ENCODE results near the gene MACROH2A1. TPM values are rescaled to one million over a fixed set of nuclear protein-coding genes. Genes with fewer than 3 reads are reported as not detected.
A peak's percentile ranks its signal among the peaks of the same experiment; 100 is the strongest.

Gene MACROH2A1
- total and polyA plus RNA-seq, 5 experiments from 2014 or later, result 96.3 to 121 (median 101) TPM

DNA sequence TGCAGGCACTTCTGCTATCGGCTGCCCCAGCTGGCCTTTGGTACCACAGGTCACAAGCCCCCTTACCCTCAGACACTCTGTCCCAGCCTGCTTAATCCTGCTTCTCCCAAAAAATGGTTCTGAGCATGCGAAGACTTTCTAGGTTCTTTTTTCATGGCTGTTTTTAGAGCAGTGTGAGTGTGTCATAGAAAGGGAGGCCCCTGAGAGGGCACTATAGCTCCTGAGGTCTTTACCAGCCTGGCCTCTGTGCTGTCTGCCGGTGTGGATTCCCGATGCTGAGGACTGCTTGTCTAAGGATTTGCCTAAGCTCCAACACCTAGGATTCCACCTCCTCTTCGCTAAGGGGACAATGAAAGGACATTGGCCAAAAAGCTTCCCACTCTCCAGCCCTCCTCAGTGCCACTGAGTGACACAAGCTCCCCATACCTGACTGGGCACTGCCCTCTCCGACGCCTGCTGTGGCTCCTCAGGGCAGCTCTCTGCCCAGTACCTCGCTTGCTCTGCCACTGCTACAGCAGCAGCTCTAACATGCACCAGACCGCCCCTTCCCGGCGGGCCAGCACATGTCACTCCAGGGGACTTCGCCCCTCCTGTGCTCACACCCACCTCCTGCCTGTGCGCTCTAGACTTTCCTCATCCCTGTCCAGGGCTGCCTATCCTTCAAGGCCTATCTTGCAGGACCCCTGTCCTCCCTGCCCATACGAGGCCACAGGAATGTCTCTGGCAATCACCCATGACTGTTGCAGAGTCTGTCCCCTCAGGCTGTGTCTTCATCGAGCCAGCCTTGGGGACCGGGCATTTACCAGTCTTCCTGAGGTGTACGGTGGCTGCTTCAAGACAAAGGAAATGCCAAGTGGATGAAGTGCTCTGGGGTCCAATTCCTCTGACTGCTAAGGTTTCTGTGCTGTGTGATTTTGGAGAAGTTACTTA is 21.0 kb downstream of the MACROH2A1 start:
- Mint-ChIP-seq H3K27ac (peak overlapping the region in 6 of 10 donors; percentile 11 to 72 (median 57)), H3K4me1 (peaks cover 38 to 75% (median 69%) of the 10 kb centered on the region in 4 donors), H3K27me3 (no peaks in the 10 kb centered on the region), H3K9me3 (no peaks in the 10 kb centered on the region), H3K4me3 (no peak overlapping the region), H3K36me3 (peaks cover 11 to 88% (median 18%) of the 10 kb centered on the region in 3 donors)
- ATAC-seq (no peak), DNase-seq (no peak)
- POLR2A ChIA-PET, result no interaction called here

DNA sequence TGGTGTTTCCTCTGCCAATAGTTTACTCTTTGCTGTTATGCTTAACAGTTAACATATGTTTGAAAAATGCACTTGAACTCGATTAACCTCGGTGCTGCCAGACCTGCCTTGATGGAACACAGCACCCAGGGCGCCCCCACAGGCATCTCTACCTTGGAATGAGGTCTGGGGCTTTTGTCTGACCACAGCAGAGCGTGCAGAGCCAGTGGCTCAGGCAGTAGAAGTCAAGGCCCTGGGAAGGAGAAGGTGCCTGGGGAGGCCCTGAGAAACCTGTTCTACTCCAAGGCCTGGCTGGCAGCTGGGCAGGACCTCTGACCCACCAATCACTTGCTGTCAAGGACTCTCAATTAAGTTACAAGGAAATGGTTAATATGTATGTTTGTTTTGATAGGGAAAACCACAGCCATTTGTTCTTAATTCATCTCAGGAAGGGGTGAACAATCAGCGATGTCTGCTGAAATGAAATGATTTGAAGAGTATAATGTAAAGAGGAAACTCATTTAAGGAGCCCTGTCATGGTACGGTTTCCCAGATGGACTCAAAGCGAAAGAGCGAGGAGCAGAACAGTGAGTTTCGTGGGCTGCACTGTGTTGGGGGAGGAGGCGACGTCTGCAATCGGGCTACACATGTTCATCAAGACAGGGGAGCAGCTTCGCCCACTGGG is 21.9 kb downstream of the MACROH2A1 start:
- ATAC-seq (no peak), DNase-seq (no peak)
- H3K4me3 Mint-ChIP-seq, result peak overlapping the region in 1 of 10 donors; percentile 20
- peak overlapping the region in 6 of 10 donors; percentile 28 to 68 (median 52) for H3K27ac Mint-ChIP-seq
- H3K27me3 Mint-ChIP-seq, result no peaks in the 10 kb centered on the region
- POLR2A ChIA-PET, result no interaction called here
- peaks cover 34 to 74% (median 66%) of the 10 kb centered on the region in 4 donors for H3K4me1 Mint-ChIP-seq
- H3K36me3 Mint-ChIP-seq, result peaks cover 1 to 85% (median 10%) of the 10 kb centered on the region in 3 donors
- no peaks in the 10 kb centered on the region for H3K9me3 Mint-ChIP-seq

DNA sequence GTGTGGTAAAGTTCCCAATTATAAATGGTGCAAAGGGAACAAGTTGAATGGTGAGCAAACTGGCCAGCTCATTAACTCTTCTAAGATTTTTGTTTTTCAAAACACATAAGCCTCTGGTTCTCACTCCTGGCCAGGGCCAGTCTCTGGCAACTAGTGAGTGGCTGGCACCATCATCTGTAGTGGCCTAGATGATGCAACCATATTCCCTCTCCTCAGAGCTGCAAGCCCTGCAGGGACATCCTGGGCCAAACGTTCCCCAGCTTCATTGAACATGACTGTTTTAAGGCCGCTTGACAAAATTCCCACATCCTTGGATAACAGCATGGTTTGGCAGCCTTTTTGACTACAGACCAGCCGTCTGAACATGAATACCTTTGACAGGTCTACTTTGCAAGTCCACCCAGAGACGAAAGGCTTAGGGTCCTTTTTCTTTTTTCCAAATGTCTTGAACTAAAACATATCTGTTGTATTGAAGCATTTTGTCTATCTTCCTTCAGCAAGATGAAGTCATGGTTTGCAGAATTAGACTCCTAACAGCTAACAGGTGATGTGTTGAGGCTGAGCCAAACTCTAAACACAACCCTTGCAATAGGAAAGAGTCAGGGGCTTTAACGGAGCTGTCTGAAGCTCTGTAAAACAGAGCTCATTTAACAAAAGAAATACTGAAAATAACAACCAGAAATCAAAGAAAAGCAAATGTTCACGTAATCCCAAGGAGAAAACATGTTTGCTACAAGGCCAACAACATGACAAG is 23.8 kb downstream of the MACROH2A1 start:
- peaks cover 0 to 84% (median 16%) of the 10 kb centered on the region in 3 donors for H3K36me3 Mint-ChIP-seq
- no peak for ATAC-seq
- H3K4me1 Mint-ChIP-seq, result peaks cover 32 to 73% (median 64%) of the 10 kb centered on the region in 4 donors
- no peaks in the 10 kb centered on the region for H3K27me3 Mint-ChIP-seq
- DNase-seq, result no peak
- POLR2A ChIA-PET, result no interaction called here
- H3K4me3 Mint-ChIP-seq, result no peak overlapping the region
- no peaks in the 10 kb centered on the region for H3K9me3 Mint-ChIP-seq
- H3K27ac Mint-ChIP-seq, result peak overlapping the region in 5 of 10 donors; percentile 17 to 64 (median 59)

- H3K4me1 Mint-ChIP-seq, result peaks cover 29 to 60% (median 54%) of the 10 kb centered on the region in 4 donors
- H3K36me3 Mint-ChIP-seq, result peaks cover 0 to 83% (median 12%) of the 10 kb centered on the region in 3 donors
- POLR2A ChIA-PET, result no interaction called here
- no peaks in the 10 kb centered on the region for H3K9me3 Mint-ChIP-seq
- H3K27ac Mint-ChIP-seq, result peak overlapping the region in 8 of 10 donors; percentile 7 to 67 (median 22)
- peak in 1 of 2 donors; percentile 53 for ATAC-seq
- DNase-seq, result peak in 1 of 10 donors; percentile 19
- H3K4me3 Mint-ChIP-seq, result no peak overlapping the region
- no peaks in the 10 kb centered on the region for H3K27me3 Mint-ChIP-seq
Measured at GRCh38 chr5:135373736-135374515, 25.1 kb downstream of the MACROH2A1 start.

DNA sequence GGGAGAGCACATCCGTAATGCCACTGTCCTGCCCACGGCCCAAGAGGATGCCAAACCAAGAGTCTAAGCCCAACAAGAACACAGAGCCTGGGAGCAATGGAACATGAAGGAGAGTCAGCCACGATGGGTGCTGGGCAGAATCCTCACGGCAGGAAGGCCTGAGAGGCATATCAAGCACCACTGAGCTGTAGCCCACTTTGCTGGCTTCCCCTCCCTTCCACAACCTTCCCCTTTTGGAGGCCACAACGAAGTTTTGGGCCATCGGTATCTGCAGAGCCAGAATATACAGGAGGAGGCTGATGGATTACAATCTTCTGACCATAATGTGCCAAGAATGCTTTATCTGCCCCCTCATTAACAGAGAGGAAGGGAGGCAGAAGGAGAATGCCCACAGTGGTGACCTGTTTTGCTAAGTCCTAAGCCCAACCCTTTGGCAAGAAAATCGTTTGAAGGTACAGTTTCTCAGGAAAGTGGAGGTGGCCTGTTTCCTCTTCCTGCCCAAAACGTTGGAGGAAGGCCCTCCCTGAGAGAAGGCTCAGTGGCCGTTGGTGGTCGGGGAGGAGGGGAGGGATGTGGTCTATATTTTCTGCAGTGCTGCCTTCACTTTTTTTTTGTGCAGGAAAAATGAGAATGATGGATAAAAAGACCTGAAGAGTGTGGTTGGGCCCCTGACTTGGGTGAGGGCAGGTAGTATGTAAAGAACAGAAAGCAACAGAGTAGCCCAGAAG is 26.2 kb downstream of the MACROH2A1 start:
- peaks cover 26 to 52% (median 43%) of the 10 kb centered on the region in 4 donors for H3K4me1 Mint-ChIP-seq
- H3K36me3 Mint-ChIP-seq, result peaks cover 0 to 83% (median 12%) of the 10 kb centered on the region in 3 donors
- H3K4me3 Mint-ChIP-seq, result peak overlapping the region in 1 of 10 donors; percentile 54
- no peaks in the 10 kb centered on the region for H3K27me3 Mint-ChIP-seq
- no peaks in the 10 kb centered on the region for H3K9me3 Mint-ChIP-seq
- POLR2A ChIA-PET, result no interaction called here
- ATAC-seq, result no peak
- no peak for DNase-seq
- H3K27ac Mint-ChIP-seq, result peak overlapping the region in 6 of 10 donors; percentile 22 to 75 (median 67)

DNA sequence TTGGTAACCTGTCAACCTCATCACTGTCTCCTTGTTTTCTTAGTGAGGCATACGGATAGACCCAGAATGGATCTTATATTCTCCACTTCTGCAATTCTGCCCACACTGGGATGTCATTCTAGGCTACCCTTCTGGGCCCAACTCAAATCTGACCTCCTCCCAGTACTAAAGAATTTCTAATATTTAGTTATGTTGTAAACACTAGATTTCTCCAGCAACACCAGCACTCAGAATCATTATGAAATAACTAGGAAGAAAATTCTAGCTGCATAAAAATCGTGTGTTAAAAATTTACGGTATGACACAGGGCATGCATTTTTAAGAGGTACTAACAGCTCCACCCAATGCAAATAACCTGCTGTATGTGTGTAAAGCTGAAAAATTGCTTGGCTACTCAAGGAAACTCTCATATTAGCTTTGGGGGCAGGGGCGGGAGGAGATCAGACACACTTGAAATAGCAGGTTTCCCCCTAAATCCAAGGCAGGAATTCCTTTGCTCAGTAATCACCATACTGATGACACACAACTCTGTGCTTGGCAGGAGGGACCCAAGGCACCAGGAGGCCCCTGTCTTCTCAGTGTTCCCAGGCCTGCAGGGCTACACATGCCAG is 27.3 kb downstream of the MACROH2A1 start:
- H3K4me1 Mint-ChIP-seq, result peaks cover 21 to 42% (median 35%) of the 10 kb centered on the region in 4 donors
- no peak overlapping the region for H3K4me3 Mint-ChIP-seq

DNA sequence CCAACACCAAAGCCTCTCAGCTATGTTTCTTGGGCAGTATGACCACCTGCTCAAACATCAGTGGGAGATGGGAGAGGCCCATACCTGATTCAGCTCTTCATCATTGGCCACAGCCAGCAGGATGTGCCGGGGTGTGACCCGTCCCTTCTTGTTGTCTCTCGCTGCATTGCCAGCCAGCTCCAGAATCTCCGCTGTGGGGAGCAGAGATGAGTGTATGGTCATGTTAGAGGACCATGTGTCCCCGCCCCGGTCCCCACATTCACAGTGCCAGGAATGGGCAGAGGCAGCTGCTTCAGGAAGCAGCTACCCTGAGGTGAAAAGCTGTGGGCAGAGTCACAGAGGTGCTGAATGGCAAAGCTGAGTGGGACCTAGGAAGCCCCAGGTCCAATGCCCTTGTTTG is 29.1 kb downstream of the MACROH2A1 start:
- H3K4me3 Mint-ChIP-seq, result no peak overlapping the region
- ATAC-seq (no peak), DNase-seq (no peak)
- POLR2A ChIA-PET, result interaction anchor here (1.0 kb wide), 1 partner anchor 10 kb away, joined by 3 read pairs; no protein-coding TSS in a partner anchor
- H3K4me1 Mint-ChIP-seq, result peaks cover 14 to 28% (median 24%) of the 10 kb centered on the region in 4 donors
- no peaks in the 10 kb centered on the region for H3K27me3 Mint-ChIP-seq
- H3K9me3 Mint-ChIP-seq, result no peaks in the 10 kb centered on the region
- H3K36me3 Mint-ChIP-seq, result peaks cover 6 to 82% (median 21%) of the 10 kb centered on the region in 3 donors
- H3K27ac Mint-ChIP-seq, result peak overlapping the region in 1 of 10 donors; percentile 45

More for the DNA sequence above, 27.3 kb downstream of the MACROH2A1 start:
- peaks cover 0 to 83% (median 17%) of the 10 kb centered on the region in 3 donors for H3K36me3 Mint-ChIP-seq
- ATAC-seq (no peak), DNase-seq (no peak)
- H3K27me3 Mint-ChIP-seq, result no peaks in the 10 kb centered on the region
- no peaks in the 10 kb centered on the region for H3K9me3 Mint-ChIP-seq
- POLR2A ChIA-PET, result no interaction called here
- peak overlapping the region in 1 of 10 donors; percentile 41 for H3K27ac Mint-ChIP-seq

GRCh38 chr5:135367554-135367953 is 31.5 kb downstream of the MACROH2A1 start:
- POLR2A ChIA-PET, result no interaction called here
- no peak overlapping the region for H3K27ac Mint-ChIP-seq
- ATAC-seq (no peak), DNase-seq (no peak)
- H3K27me3 Mint-ChIP-seq, result no peaks in the 10 kb centered on the region
- no peaks in the 10 kb centered on the region for H3K9me3 Mint-ChIP-seq
- H3K4me3 Mint-ChIP-seq, result no peak overlapping the region
- H3K36me3 Mint-ChIP-seq, result peaks cover 6 to 87% (median 29%) of the 10 kb centered on the region in 3 donors
- H3K4me1 Mint-ChIP-seq, result peaks cover 3 to 8% (median 4%) of the 10 kb centered on the region in 4 donors

DNA sequence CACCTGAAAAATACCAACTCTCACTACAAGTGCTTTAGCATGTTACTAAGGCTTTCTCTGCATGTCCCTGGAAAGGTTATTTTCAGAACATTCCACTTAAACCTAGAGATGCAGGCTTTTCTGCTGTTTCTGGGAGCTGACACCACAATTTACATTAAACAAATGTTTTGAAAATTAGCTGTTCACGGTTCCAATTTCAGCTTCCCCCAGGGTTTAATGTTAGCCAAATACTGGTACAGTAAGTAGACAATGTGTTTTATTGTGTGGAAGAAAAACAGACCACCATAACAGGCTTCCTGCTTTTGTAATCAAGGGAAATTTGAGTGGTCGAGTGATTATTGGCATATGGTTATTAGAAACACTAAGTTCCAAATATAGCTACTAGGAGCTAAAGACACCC is 32.0 kb downstream of the MACROH2A1 start:
- Mint-ChIP-seq H3K9me3 (no peaks in the 10 kb centered on the region), H3K27me3 (no peaks in the 10 kb centered on the region), H3K27ac (no peak overlapping the region), H3K4me3 (no peak overlapping the region), H3K4me1 (peaks cover 0 to 7% (median 3%) of the 10 kb centered on the region in 4 donors), H3K36me3 (peaks cover 6 to 85% (median 29%) of the 10 kb centered on the region in 3 donors)
- no peak for DNase-seq
- no peak for ATAC-seq
- POLR2A ChIA-PET, result no interaction called here

DNA sequence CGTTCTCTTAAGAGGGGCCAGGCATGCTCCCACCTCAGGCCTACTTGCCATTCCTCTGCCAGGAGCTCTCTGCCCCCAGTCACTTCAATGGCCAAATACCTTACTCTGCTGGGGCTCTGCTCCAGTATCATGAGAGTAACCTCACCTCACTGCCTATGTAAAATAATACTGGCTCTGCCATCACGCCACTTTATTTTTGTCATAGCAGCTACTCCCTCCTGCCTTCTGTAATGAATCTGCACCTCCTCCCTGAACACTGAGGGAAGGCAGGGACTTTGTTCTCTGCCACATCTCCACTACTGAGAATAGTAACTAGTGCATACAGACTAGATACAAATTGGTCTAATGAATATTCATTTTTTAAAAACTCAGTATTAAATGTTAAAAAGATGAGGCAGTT is 33.8 kb downstream of the MACROH2A1 start:
- Mint-ChIP-seq H3K9me3 (no peaks in the 10 kb centered on the region), H3K36me3 (peaks cover 6 to 88% (median 23%) of the 10 kb centered on the region in 3 donors), H3K27me3 (no peaks in the 10 kb centered on the region), H3K4me1 (peaks cover 6 to 16% (median 11%) of the 10 kb centered on the region in 4 donors), H3K4me3 (no peak overlapping the region), H3K27ac (peak overlapping the region in 2 of 10 donors; percentile 4 to 24)
- ATAC-seq, result no peak
- no peak for DNase-seq
- POLR2A ChIA-PET, result no interaction called here
